ENCODE data around the gene ATAD2B.

DNA sequence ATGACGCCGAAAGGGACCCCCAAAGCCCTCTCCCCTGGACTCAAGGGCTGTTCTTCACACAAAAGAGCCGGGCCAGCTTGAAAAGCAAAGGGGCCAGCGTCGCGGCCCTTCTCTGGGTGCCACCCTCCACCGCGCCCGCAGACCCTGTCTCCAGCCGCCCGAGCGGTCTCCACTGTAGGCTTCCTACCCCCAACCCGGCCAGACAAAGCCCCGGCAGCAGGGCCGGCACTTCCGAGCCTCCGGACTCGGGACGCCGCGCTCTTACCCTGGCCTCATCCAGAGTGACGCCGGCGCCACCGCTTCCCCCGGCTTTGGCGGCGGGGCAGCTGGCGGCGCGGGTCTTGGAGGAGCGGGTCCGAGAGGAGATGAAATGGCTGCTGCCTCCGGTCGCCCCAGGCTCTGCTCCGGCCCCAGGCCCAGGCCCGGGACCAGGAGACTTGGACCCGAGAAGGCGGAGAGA lies 603 bp downstream of the ATAD2B start:
- TF ChIP-seq, protein P1, sequence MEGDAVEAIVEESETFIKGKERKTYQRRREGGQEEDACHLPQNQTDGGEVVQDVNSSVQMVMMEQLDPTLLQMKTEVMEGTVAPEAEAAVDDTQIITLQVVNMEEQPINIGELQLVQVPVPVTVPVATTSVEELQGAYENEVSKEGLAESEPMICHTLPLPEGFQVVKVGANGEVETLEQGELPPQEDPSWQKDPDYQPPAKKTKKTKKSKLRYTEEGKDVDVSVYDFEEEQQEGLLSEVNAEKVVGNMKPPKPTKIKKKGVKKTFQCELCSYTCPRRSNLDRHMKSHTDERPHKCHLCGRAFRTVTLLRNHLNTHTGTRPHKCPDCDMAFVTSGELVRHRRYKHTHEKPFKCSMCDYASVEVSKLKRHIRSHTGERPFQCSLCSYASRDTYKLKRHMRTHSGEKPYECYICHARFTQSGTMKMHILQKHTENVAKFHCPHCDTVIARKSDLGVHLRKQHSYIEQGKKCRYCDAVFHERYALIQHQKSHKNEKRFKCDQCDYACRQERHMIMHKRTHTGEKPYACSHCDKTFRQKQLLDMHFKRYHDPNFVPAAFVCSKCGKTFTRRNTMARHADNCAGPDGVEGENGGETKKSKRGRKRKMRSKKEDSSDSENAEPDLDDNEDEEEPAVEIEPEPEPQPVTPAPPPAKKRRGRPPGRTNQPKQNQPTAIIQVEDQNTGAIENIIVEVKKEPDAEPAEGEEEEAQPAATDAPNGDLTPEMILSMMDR (IDR thresholded peaks at IDR 0.05) = no peak
- TF ChIP-seq RAD21 (IDR thresholded peaks at IDR 0.05; ENCODE audit: low read length) (no peak), JUND (IDR thresholded peaks at IDR 0.05) (no peak), GABPA (IDR thresholded peaks at IDR 0.05; ENCODE audit: low read depth) (no peak), TEAD4 (IDR thresholded peaks at IDR 0.05; ENCODE audit: borderline replicate concordance, insufficient read depth) (no peak), MAX (IDR thresholded peaks at IDR 0.05; ENCODE audit: low read depth) (no peak; the same call in 1 of the 2 replicates), RFX5 (IDR thresholded peaks at IDR 0.05; ENCODE audit: low read length) (no peak), NFIC (IDR thresholded peaks at IDR 0.05; ENCODE audit: borderline replicate concordance) (no peak), YY1 (IDR thresholded peaks at IDR 0.05; ENCODE audit: low read depth) (no peak), EZH2phosphoT487 (IDR thresholded peaks at IDR 0.05; ENCODE audit: borderline replicate concordance, low read depth) (no peak)
- TF ChIP-seq, protein P2, sequence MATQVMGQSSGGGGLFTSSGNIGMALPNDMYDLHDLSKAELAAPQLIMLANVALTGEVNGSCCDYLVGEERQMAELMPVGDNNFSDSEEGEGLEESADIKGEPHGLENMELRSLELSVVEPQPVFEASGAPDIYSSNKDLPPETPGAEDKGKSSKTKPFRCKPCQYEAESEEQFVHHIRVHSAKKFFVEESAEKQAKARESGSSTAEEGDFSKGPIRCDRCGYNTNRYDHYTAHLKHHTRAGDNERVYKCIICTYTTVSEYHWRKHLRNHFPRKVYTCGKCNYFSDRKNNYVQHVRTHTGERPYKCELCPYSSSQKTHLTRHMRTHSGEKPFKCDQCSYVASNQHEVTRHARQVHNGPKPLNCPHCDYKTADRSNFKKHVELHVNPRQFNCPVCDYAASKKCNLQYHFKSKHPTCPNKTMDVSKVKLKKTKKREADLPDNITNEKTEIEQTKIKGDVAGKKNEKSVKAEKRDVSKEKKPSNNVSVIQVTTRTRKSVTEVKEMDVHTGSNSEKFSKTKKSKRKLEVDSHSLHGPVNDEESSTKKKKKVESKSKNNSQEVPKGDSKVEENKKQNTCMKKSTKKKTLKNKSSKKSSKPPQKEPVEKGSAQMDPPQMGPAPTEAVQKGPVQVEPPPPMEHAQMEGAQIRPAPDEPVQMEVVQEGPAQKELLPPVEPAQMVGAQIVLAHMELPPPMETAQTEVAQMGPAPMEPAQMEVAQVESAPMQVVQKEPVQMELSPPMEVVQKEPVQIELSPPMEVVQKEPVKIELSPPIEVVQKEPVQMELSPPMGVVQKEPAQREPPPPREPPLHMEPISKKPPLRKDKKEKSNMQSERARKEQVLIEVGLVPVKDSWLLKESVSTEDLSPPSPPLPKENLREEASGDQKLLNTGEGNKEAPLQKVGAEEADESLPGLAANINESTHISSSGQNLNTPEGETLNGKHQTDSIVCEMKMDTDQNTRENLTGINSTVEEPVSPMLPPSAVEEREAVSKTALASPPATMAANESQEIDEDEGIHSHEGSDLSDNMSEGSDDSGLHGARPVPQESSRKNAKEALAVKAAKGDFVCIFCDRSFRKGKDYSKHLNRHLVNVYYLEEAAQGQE (IDR thresholded peaks at IDR 0.05; ENCODE audit: low read depth, low read length) = no peak
- TF ChIP-seq, protein P3, sequence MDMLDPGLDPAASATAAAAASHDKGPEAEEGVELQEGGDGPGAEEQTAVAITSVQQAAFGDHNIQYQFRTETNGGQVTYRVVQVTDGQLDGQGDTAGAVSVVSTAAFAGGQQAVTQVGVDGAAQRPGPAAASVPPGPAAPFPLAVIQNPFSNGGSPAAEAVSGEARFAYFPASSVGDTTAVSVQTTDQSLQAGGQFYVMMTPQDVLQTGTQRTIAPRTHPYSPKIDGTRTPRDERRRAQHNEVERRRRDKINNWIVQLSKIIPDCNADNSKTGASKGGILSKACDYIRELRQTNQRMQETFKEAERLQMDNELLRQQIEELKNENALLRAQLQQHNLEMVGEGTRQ (IDR thresholded peaks at IDR 0.05; ENCODE audit: borderline replicate concordance, low read depth, low read length) = no peak
